IMR-90 (cell line): Measurements from ENCODE around the gene DUOX1.

ENCODE experiments used
- CTCF ChIP-seq: conservative IDR thresholded peaks from 2 replicates; pipeline ENCODE4 v1.5.1; 2012; ENCODE audit warnings: mild to moderate bottlenecking, low read depth, low read length, improper control_type of control experiment
- MXI1 ChIP-seq: IDR thresholded peaks from 2 replicates; pipeline ENCODE4 v1.6.1; 2012; ENCODE audit warnings: low read depth, mild to moderate bottlenecking, low read length, moderate library complexity, borderline replicate concordance
- RCOR1 ChIP-seq: IDR thresholded peaks from 2 replicates; pipeline ENCODE4 v1.6.1; 2012; ENCODE audit warnings: mild to moderate bottlenecking, low read length, improper control_type of control experiment; ENCODE audit not compliant: insufficient replicate concordance

GRCh38 chr15:45114751-45115085 is 15.1 kb upstream of the DUOX1 start:
- no peak for TF ChIP-seq CTCF
- TF ChIP-seq RCOR1 = no peak
- no peak for TF ChIP-seq MXI1
